ENCODE measurements around the gene YJU2. TPM values are rescaled to one million over a fixed set of nuclear protein-coding genes. Genes with fewer than 3 reads are reported as not detected.
A peak's percentile ranks its signal among the peaks of the same experiment; 100 is the strongest.

Gene YJU2
- polyA plus RNA-seq: 32.6 and 35.4 TPM in 2 replicates
- 22.2 and 26.9 TPM in 2 replicates for polyA minus RNA-seq

DNA sequence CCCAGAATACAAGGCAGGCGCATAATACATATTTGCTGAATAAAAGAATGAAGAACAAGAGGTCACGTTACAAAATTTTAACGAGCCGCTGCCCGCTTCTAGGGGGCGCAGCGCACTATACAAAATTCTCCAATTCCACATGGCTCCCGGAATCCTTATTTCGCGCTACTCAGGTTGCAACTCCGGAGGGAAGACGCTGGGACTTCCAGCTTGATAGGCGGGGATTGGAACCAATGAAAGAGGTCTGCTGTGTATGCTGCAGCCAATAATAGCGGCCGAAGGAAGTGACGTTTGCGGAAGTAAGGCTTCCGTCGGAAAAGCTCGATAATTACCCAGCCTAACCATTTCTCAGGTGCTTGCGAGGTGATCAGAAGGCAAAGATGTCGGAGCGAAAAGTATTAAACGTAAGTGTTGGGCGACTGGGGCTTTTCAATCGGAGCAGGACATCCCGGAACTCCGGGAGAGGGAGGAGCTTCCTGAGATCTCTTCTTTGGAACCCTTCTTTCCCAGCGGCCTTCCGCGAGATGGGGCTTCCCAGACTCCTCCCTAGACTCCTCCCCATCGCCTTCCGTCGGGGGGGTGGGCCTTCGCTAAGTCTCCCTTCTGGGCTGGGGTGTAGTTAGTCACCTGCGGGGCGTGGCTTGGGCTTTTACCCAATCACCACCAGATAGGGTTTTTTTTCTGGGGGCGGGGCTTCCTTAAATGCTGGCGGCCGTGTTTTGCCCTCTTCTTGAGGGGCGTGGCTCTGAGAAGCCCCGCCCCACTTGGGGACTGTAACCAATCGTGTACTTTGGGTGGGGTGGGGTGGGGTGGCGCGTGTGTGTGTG, at the start of gene YJU2:
Gene YJU2 (plus strand): TSS at position 314 of the 827 bp plus-strand sequence. CDS start 67 bp downstream, at position 381.
- no peaks in the 10 kb centered on the region for H3K27me3 ChIP-seq (ENCODE audit: insufficient read depth, low read depth, low read length)
- H3K9me3 ChIP-seq (ENCODE audit: low read length): no peaks in the 10 kb centered on the region
- H3K27ac ChIP-seq (ENCODE audit: low read length): peak within 1 kb of the TSS; percentile 97
- peak within 1 kb of the TSS; percentile 86 for H2AFZ ChIP-seq (ENCODE audit: low read depth, low read length)
- H3K4me3 ChIP-seq (ENCODE audit: low read length): peak within 1 kb of the TSS; percentile 82
- TF ChIP-seq SMC3 (conservative IDR thresholded peaks at IDR 0.05; ENCODE audit: poor library complexity): peak; percentile 63
- TF ChIP-seq RAD21 (conservative IDR thresholded peaks at IDR 0.05): peak; percentile 71
- peak; percentile 84 for TF ChIP-seq POLR2AphosphoS5 (IDR thresholded peaks at IDR 0.05)
- no peak for TF ChIP-seq EZH2 (IDR thresholded peaks at IDR 0.05; ENCODE audit: borderline replicate concordance, insufficient read depth, low read length, poor library complexity, severe bottlenecking)
- TF ChIP-seq MXI1 (conservative IDR thresholded peaks at IDR 0.05; ENCODE audit: poor library complexity, severe bottlenecking): peak; percentile 95
- TF ChIP-seq, protein P1, sequence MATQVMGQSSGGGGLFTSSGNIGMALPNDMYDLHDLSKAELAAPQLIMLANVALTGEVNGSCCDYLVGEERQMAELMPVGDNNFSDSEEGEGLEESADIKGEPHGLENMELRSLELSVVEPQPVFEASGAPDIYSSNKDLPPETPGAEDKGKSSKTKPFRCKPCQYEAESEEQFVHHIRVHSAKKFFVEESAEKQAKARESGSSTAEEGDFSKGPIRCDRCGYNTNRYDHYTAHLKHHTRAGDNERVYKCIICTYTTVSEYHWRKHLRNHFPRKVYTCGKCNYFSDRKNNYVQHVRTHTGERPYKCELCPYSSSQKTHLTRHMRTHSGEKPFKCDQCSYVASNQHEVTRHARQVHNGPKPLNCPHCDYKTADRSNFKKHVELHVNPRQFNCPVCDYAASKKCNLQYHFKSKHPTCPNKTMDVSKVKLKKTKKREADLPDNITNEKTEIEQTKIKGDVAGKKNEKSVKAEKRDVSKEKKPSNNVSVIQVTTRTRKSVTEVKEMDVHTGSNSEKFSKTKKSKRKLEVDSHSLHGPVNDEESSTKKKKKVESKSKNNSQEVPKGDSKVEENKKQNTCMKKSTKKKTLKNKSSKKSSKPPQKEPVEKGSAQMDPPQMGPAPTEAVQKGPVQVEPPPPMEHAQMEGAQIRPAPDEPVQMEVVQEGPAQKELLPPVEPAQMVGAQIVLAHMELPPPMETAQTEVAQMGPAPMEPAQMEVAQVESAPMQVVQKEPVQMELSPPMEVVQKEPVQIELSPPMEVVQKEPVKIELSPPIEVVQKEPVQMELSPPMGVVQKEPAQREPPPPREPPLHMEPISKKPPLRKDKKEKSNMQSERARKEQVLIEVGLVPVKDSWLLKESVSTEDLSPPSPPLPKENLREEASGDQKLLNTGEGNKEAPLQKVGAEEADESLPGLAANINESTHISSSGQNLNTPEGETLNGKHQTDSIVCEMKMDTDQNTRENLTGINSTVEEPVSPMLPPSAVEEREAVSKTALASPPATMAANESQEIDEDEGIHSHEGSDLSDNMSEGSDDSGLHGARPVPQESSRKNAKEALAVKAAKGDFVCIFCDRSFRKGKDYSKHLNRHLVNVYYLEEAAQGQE (IDR thresholded peaks at IDR 0.05; ENCODE audit: borderline replicate concordance): peak; percentile 96
- TF ChIP-seq EP300 (conservative IDR thresholded peaks at IDR 0.05; ENCODE audit: poor library complexity, severe bottlenecking): peak; percentile 64
- peak; percentile 83 for TF ChIP-seq CTCF (IDR thresholded peaks at IDR 0.05; ENCODE audit: poor library complexity, severe bottlenecking)
- TF ChIP-seq TAF1 (IDR thresholded peaks at IDR 0.05; ENCODE audit: low read depth): peak; percentile 89
- no peaks in the 10 kb centered on the region for H4K20me1 ChIP-seq (ENCODE audit: insufficient read depth)
- H3K9ac ChIP-seq (ENCODE audit: low read length): peak within 1 kb of the TSS; percentile 90
- H3K4me2 ChIP-seq (ENCODE audit: low read length): peak within 1 kb of the TSS; percentile 3
- no peaks in the 10 kb centered on the region for H3K79me2 ChIP-seq (replicated peaks; ENCODE audit: insufficient read depth, low read length)
- H3K36me3 ChIP-seq (ENCODE audit: insufficient read depth, low read length): no peaks in the 10 kb centered on the region
- no peaks in the 10 kb centered on the region for H3K9me2 ChIP-seq (ENCODE audit: insufficient read depth, low read length)
- no peaks in the 10 kb centered on the region for H3F3A ChIP-seq (ENCODE audit: insufficient read depth, low read length, poor library complexity, severe bottlenecking)

GRCh38 chr19:4197228-4197624, 49.7 kb upstream of the YJU2 start:
- Histone ChIP-seq H3K79me2 (replicated peaks; ENCODE audit: insufficient read depth, low read length) (no peaks in the 10 kb centered on the region), H3K9me2 (ENCODE audit: insufficient read depth, low read length) (no peaks in the 10 kb centered on the region), H2AFZ (ENCODE audit: low read depth, low read length) (no peak overlapping the region), H4K20me1 (ENCODE audit: insufficient read depth) (no peaks in the 10 kb centered on the region), H3K27me3 (ENCODE audit: insufficient read depth, low read depth, low read length) (peaks cover 38% of the 10 kb centered on the region), H3K36me3 (ENCODE audit: insufficient read depth, low read length) (no peaks in the 10 kb centered on the region), H3K9me3 (ENCODE audit: low read length) (no peaks in the 10 kb centered on the region), H3F3A (ENCODE audit: insufficient read depth, low read length, poor library complexity, severe bottlenecking) (no peaks in the 10 kb centered on the region), H3K27ac (ENCODE audit: low read length) (no peak overlapping the region), H3K4me3 (ENCODE audit: low read length) (no peak overlapping the region), H3K9ac (ENCODE audit: low read length) (no peak overlapping the region), H3K4me2 (ENCODE audit: low read length) (no peak overlapping the region)
- TF ChIP-seq, protein P1 (IDR thresholded peaks at IDR 0.05; ENCODE audit: borderline replicate concordance): no peak
- TF ChIP-seq EZH2 (IDR thresholded peaks at IDR 0.05; ENCODE audit: borderline replicate concordance, insufficient read depth, low read length, poor library complexity, severe bottlenecking) (no peak), MXI1 (conservative IDR thresholded peaks at IDR 0.05; ENCODE audit: poor library complexity, severe bottlenecking) (no peak)
